GM20000 (cell line): ENCODE data around the gene MICALL2.
A peak's percentile ranks its signal among the peaks of the same experiment; 100 is the strongest.

Source experiments
- DNase-seq: peaks from one replicate; pipeline ENCODE4 v3.0.0; 2012; ENCODE audit warnings: low spot score
- TF ChIP-seq, protein P1 (sequence below): IDR thresholded peaks from 2 replicates; pipeline ENCODE4 v1.5.1; 2012; ENCODE audit warnings: mild to moderate bottlenecking, control low read depth; ENCODE audit errors: extremely low read depth, missing control alignments

MICALL2 gene

GRCh38 chr7:1434165-1434718 is 25.0 kb downstream of the MICALL2 start:
- DNase-seq: no peak
- TF ChIP-seq, protein P1, sequence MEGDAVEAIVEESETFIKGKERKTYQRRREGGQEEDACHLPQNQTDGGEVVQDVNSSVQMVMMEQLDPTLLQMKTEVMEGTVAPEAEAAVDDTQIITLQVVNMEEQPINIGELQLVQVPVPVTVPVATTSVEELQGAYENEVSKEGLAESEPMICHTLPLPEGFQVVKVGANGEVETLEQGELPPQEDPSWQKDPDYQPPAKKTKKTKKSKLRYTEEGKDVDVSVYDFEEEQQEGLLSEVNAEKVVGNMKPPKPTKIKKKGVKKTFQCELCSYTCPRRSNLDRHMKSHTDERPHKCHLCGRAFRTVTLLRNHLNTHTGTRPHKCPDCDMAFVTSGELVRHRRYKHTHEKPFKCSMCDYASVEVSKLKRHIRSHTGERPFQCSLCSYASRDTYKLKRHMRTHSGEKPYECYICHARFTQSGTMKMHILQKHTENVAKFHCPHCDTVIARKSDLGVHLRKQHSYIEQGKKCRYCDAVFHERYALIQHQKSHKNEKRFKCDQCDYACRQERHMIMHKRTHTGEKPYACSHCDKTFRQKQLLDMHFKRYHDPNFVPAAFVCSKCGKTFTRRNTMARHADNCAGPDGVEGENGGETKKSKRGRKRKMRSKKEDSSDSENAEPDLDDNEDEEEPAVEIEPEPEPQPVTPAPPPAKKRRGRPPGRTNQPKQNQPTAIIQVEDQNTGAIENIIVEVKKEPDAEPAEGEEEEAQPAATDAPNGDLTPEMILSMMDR: no peak

GRCh38 chr7:1433128-1433920 is 25.9 kb downstream of the MICALL2 start:
- TF ChIP-seq, protein P1: no peak
- DNase-seq: no peak

GRCh38 chr7:1432411-1433082 is 26.7 kb downstream of the MICALL2 start:
- DNase-seq: peak; percentile 88
- TF ChIP-seq, protein P1: peak; percentile 95

- TF ChIP-seq, protein P1: no peak
- DNase-seq: no peak
Measured at GRCh38 chr7:1431634-1432380, 27.5 kb downstream of the MICALL2 start.

DNA sequence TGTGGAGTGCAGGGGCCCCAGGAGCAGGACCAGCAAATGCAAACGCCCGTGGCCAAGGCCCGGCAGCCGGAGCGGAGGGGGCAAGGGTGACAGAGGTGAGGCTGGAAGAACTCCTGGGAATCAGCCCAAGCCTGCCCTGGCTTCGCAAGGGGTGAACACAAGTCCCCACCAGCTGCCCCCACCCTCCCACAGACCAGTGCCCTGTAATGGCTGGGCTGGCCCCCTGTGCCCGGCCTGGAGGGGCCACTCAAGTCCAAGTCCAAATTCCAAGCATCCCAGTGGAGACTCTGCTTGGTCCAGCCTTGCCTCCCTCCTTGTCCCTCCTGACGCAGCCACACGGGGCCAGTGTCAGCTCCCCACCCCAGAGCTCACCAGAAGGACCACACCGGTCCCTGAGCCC is 28.0 kb downstream of the MICALL2 start:
- TF ChIP-seq, protein P1: no peak
- DNase-seq: no peak

GRCh38 chr7:1430056-1430845 is 29.0 kb downstream of the MICALL2 start:
- no peak for DNase-seq
- TF ChIP-seq, protein P1: no peak
